OCI-LY7 (cell line): ENCODE results near the gene IRF1. TPM values are rescaled to one million over a fixed set of nuclear protein-coding genes. Genes with fewer than 3 reads are reported as not detected.
"Not testable (repeated sequence)": the region's sequence is repeated elsewhere in the genome, so short reads cannot be mapped to it uniquely, and the experiment has no call there.

Experiments used
- BruUV-seq: library from RNA; stranded (reverse); fragments of 400-500 nt; replicated peaks from 2 replicates; lab custom pipeline; 2021; lab: Mats Ljungman, UMichigan
- CTCF ChIA-PET: fragments of 300-600 bp; sonication (Branson Sonifier 250); formaldehyde crosslinking; loops from one replicate; lab custom pipeline; 2022; ENCODE audit warnings: antibody characterized with exemption; ENCODE audit not compliant: unreplicated experiment; lab: Charles Lee
- POLR2A ChIA-PET: fragments of 300-600 bp; sonication (Branson Sonifier 250); formaldehyde crosslinking; loops from one replicate; lab custom pipeline; 2022; ENCODE audit warnings: antibody characterized with exemption; lab: Charles Lee
- DNase-seq: peaks from one replicate; pipeline ENCODE4 v3.0.0-alpha.2; 2015; ENCODE audit warnings: low spot score
- H2AFZ ChIP-seq: fragments of 200-600 bp; sonication (generic), shearing (Covaris generic); 2 replicates; pipeline ENCODE4 v1.6.1; 2014; ENCODE audit warnings: mild to moderate bottlenecking, antibody characterized with exemption, low read length, moderate library complexity
- H3K27ac ChIP-seq: fragments of 200-600 bp; sonication (generic); 2 replicates; pipeline ENCODE4 v1.5.1; 2014; ENCODE audit warnings: mixed run types, low read depth, mild to moderate bottlenecking, moderate library complexity, low read length, inconsistent platforms; ENCODE audit not compliant: poor library complexity, severe bottlenecking
- H3K36me3 ChIP-seq: fragments of 200-600 bp; sonication (generic); 2 replicates; pipeline ENCODE4 v1.6.1; 2014; ENCODE audit warnings: mild to moderate bottlenecking, antibody characterized with exemption, low read length, moderate library complexity, mixed read lengths; ENCODE audit not compliant: insufficient read depth
- H3K4me1 ChIP-seq: fragments of 200-600 bp; sonication (generic); 2 replicates; pipeline ENCODE4 v1.5.1; 2014; ENCODE audit warnings: mild to moderate bottlenecking, low read length; ENCODE audit not compliant: insufficient read depth, poor library complexity, severe bottlenecking
- H3K4me2 ChIP-seq: fragments of 200-600 bp; sonication (generic); 2 replicates; pipeline ENCODE4 v1.6.1; 2014; ENCODE audit warnings: mild to moderate bottlenecking, low read length
- H3K4me3 ChIP-seq: fragments of 200-600 bp; sonication (generic); 2 replicates; pipeline ENCODE4 v1.5.1; 2014; ENCODE audit warnings: mild to moderate bottlenecking, low read depth, low read length; ENCODE audit not compliant: poor library complexity, severe bottlenecking
- H3K79me2 ChIP-seq: fragments of 200-600 bp; sonication (generic); 2 replicates; pipeline ENCODE4 v1.6.1; 2016; ENCODE audit warnings: low read depth, mild to moderate bottlenecking, low read length, moderate library complexity, mixed read lengths; ENCODE audit not compliant: insufficient read depth
- H3K9me2 ChIP-seq: fragments of 200-600 bp; sonication (generic); 2 replicates; pipeline ENCODE4 v1.6.1; 2016; ENCODE audit warnings: mild to moderate bottlenecking, low read length, mixed read lengths; ENCODE audit not compliant: insufficient read depth
- H3K9me3 ChIP-seq: fragments of 200-600 bp; sonication (generic); 2 replicates; pipeline ENCODE4 v1.6.1; 2014; ENCODE audit warnings: mild to moderate bottlenecking, mixed run types, low read length, mixed read lengths
- H4K20me1 ChIP-seq: fragments of 200-600 bp; sonication (generic); 2 replicates; pipeline ENCODE4 v1.6.1; 2014; ENCODE audit warnings: mild to moderate bottlenecking, antibody characterized with exemption, low read length, moderate library complexity, mixed read lengths; ENCODE audit not compliant: insufficient read depth
- EZH2phosphoT487 ChIP-seq: fragments of 200-600 bp; sonication (generic); IDR thresholded peaks from 2 replicates; pipeline ENCODE4 v1.6.1; 2018; ENCODE audit warnings: low read depth, borderline replicate concordance, mild to moderate bottlenecking, mixed run types, antibody characterized with exemption, low read length, moderate library complexity, mixed read lengths
- intact Hi-C: fragments of 100-400 bp; cut with micrococcal nuclease; formaldehyde crosslinking; loops from one replicate; pipeline ENCODE4 v1.10.0; 2022; ENCODE audit not compliant: unreplicated experiment
- total RNA-seq, 2 experiments: library from RNA; depleted of rRNA in 1 of 2; stranded (reverse); fragments of >200 nt in 1 of 2; shearing (Covaris generic) in 1 of 2; gene quantifications; 2 replicates each; pipeline ENCODE4 v1.2.3, GENCODE V29; 2014 to 2022
- TF ChIP-seq, protein P1 (sequence below): fragments of 200-600 bp; sonication (generic); conservative IDR thresholded peaks from 2 replicates; pipeline ENCODE4 v1.5.1; 2014; ENCODE audit warnings: mild to moderate bottlenecking, antibody characterized with exemption, low read length, moderate library complexity, mixed read lengths

The IRF1 gene
- total RNA-seq, 2 experiments from 2014 or later, result 24.8 to 39.4 TPM

- BruUV-seq, result no TSS peak
These were observed 51.0 kb downstream of the IRF1 start for GRCh38 chr5:132439521-132440089.

DNA sequence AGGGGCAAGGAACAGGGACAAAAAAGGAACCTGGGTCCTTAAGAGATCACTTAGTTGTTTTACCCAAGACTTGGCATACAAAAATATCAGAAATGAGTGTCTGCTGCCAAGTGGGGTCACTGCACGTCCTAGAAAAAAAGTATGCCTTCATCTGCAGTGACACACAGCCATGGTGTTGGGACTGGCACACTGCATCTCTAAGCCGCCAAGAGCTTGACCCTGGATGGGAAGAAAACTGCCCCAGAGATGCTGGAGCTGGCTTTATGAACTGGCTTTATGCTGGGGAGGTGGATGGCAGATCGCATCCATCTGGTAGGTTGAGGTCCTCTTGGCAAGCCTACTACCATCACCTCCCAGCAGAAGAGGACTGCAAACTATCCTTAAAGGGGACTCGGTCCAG, 51.7 kb downstream of the IRF1 start:
- intact Hi-C loops, result no loop called here

More at GRCh38 chr5:132439521-132440089, 51.0 kb downstream of the IRF1 start:
- no peak for DNase-seq
- ChIA-PET POLR2A (interaction anchor here (0.6 to 1.2 kb wide), 4 partner anchors 10 to 234 kb away, joined by 3 to 4 read pairs (median 3); no protein-coding TSS in a partner anchor), CTCF (no interaction called here)
- Histone ChIP-seq H2AFZ (no peak overlapping the region), H3K36me3 (no peaks in the 10 kb centered on the region), H3K9me2 (no peaks in the 10 kb centered on the region), H4K20me1 (no peaks in the 10 kb centered on the region), H3K79me2 (no peaks in the 10 kb centered on the region), H3K4me2 (no peak overlapping the region), H3K4me1 (peaks cover 35% of the 10 kb centered on the region), H3K9me3 (no peaks in the 10 kb centered on the region), H3K4me3 (no peak overlapping the region), H3K27ac (no peak overlapping the region)
- TF ChIP-seq, protein P1, sequence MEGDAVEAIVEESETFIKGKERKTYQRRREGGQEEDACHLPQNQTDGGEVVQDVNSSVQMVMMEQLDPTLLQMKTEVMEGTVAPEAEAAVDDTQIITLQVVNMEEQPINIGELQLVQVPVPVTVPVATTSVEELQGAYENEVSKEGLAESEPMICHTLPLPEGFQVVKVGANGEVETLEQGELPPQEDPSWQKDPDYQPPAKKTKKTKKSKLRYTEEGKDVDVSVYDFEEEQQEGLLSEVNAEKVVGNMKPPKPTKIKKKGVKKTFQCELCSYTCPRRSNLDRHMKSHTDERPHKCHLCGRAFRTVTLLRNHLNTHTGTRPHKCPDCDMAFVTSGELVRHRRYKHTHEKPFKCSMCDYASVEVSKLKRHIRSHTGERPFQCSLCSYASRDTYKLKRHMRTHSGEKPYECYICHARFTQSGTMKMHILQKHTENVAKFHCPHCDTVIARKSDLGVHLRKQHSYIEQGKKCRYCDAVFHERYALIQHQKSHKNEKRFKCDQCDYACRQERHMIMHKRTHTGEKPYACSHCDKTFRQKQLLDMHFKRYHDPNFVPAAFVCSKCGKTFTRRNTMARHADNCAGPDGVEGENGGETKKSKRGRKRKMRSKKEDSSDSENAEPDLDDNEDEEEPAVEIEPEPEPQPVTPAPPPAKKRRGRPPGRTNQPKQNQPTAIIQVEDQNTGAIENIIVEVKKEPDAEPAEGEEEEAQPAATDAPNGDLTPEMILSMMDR, result no peak
- no peak for TF ChIP-seq EZH2phosphoT487
- intact Hi-C loops, result no loop called here

DNA sequence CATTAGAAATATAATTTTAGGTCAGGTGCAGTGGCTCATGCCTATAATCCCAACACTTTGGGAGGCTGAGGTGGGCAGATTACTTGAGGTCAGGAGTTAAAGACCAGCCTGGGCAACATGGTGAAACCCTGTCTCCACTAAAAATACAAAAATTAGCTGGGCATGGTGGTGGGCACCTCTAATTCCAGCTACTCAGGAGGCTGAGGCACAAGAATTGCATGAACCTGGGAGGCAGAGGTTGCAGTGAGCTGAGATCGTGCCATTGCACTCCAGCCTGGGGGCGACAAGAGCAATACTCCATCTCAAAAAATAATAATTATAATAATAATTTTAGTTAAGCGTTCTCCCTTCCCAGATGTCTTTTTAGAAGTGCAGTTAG, 52.3 kb downstream of the IRF1 start:
- ChIA-PET POLR2A (interaction anchor here (0.6 to 2.4 kb wide), 9 partner anchors 9 to 57 kb away, joined by 3 to 7 read pairs (median 4); no protein-coding TSS in a partner anchor), CTCF (interaction anchor here (0.6 to 1.5 kb wide), 4 partner anchors 13 to 34 kb away, joined by 3 to 5 read pairs (median 3); no protein-coding TSS in a partner anchor)
- intact Hi-C loops, H3K36me3 ChIP-seq, H3K9me2 ChIP-seq, DNase-seq, H4K20me1 ChIP-seq, BruUV-seq, H3K79me2 ChIP-seq, H3K9me3 ChIP-seq: not testable (repeated sequence)
- Histone ChIP-seq H3K4me1 (peaks cover 35% of the 10 kb centered on the region), H3K27ac (peak overlapping the region; percentile 48), H3K4me2 (peak overlapping the region; percentile 70), H3K4me3 (peak overlapping the region; percentile 36), H2AFZ (peak overlapping the region; percentile 45; the same call in 1 of the 2 replicates)

More for the DNA sequence above, 51.7 kb downstream of the IRF1 start:
- no peaks in the 10 kb centered on the region for H3K79me2 ChIP-seq
- H3K4me1 ChIP-seq, result peaks cover 35% of the 10 kb centered on the region
- no peak overlapping the region for H2AFZ ChIP-seq
- H3K36me3 ChIP-seq, result no peaks in the 10 kb centered on the region
- POLR2A ChIA-PET, result interaction anchor here (1.0 to 2.4 kb wide), 5 partner anchors 10 to 56 kb away, joined by 3 to 7 read pairs (median 4); no protein-coding TSS in a partner anchor
- no peaks in the 10 kb centered on the region for H4K20me1 ChIP-seq
- no peak overlapping the region for H3K27ac ChIP-seq
- H3K9me2 ChIP-seq, result no peaks in the 10 kb centered on the region
- no peak overlapping the region for H3K4me3 ChIP-seq
- no peak for DNase-seq
- H3K4me2 ChIP-seq, result no peak overlapping the region
- CTCF ChIA-PET, result interaction anchor here (0.9 kb wide), 1 partner anchor 24 kb away, joined by 3 read pairs; no protein-coding TSS in a partner anchor
- no TSS peak for BruUV-seq
- H3K9me3 ChIP-seq, result no peaks in the 10 kb centered on the region
- no peak for TF ChIP-seq EZH2phosphoT487
- TF ChIP-seq, protein P1, result no peak; the same call in 1 of the 2 replicates
